Activated T-cell treated with anti-CD3 and anti-CD28 coated beads, Interleukin-2, amount 50 U/mL, for 72 hours (primary cell): ENCODE results near the gene ABCC11. TPM values are rescaled to one million over a fixed set of nuclear protein-coding genes. Genes with fewer than 3 reads are reported as not detected.

Experiments
- ATAC-seq, 2 donors: fragments of 150-1000 bp; cut with Tn5 transposase; replicated peaks in 1 of 2; 2 replicates each; pipeline ENCODE4 v1.10.0; 2021; ENCODE audit warnings: moderate library complexity in 2 of 2, mild to moderate bottlenecking in 1 of 2
- DNase-seq, 2 donors: peaks; one replicate each; pipeline ENCODE4 v3.0.0; 2021 to 2022; ENCODE audit warnings: mixed read lengths in 1 of 2
- H3K27ac Mint-ChIP-seq: one replicate; pipeline ENCODE4 v1.8.0; 2022; ENCODE audit warnings: mild to moderate bottlenecking, moderate library complexity, mixed read lengths
- H3K27me3 Mint-ChIP-seq: one replicate; pipeline ENCODE4 v1.8.0; 2022; ENCODE audit warnings: low read depth, mixed read lengths
- H3K36me3 Mint-ChIP-seq, 2 donors: one replicate each; pipeline ENCODE4 v1.8.0; 2022; ENCODE audit warnings: mixed read lengths in 2 of 2, mild to moderate bottlenecking in 1 of 2; ENCODE audit not compliant: insufficient read depth in 2 of 2
- H3K4me1 Mint-ChIP-seq: one replicate; pipeline ENCODE4 v1.8.0; 2022; ENCODE audit warnings: low read depth, mixed read lengths
- H3K4me3 Mint-ChIP-seq, 2 donors: one replicate each; pipeline ENCODE4 v1.8.0; 2022; ENCODE audit warnings: mild to moderate bottlenecking in 2 of 2, mixed read lengths in 2 of 2, moderate library complexity in 2 of 2
- H3K9me3 Mint-ChIP-seq, 2 donors: one replicate each; pipeline ENCODE4 v1.8.0; 2022; ENCODE audit warnings: mixed read lengths in 2 of 2
- total RNA-seq, 2 donors: library from RNA; stranded (reverse); gene quantifications; one replicate each; pipeline ENCODE4 v1.2.3, GENCODE V29; 2022

The ABCC11 gene
- under 1 TPM; 0.07 to 0.17 TPM for total RNA-seq

DNA sequence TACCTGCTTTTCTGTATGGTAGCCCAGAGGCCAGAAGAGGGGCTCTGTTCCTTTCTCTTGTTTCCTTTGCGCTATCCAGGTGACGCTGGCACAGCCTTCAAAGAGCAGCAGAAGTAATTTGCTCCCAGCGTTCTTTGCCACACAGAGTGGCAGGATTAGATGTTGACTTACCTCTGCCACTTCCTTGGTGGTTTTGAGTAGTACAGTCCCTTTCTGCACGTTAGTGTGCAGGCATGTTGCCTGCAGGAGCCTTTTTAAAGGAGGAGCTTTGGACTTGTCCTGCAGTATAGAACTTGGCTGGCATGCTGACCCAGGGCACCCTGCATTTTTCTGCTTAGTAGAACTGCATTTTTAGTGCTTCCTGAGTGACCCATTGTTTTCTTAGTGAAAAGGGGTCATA, at the start of gene ABCC11:
ABCC11 (minus strand) TSS at position 229 of the 400 bp plus-strand sequence. CDS start 15,618 bp downstream, outside the sequence.
- Mint-ChIP-seq H3K36me3 (peaks cover 3 to 5% of the 10 kb centered on the region in 2 donors), H3K4me1 (peaks cover 50% of the 10 kb centered on the region), H3K27me3 (no peaks in the 10 kb centered on the region), H3K27ac (peak within 1 kb of the TSS; percentile 17), H3K4me3 (peak within 1 kb of the TSS; percentile 90 to 93), H3K9me3 (no peaks in the 10 kb centered on the region)
- no peak for ATAC-seq
- DNase-seq, result no peak

DNA sequence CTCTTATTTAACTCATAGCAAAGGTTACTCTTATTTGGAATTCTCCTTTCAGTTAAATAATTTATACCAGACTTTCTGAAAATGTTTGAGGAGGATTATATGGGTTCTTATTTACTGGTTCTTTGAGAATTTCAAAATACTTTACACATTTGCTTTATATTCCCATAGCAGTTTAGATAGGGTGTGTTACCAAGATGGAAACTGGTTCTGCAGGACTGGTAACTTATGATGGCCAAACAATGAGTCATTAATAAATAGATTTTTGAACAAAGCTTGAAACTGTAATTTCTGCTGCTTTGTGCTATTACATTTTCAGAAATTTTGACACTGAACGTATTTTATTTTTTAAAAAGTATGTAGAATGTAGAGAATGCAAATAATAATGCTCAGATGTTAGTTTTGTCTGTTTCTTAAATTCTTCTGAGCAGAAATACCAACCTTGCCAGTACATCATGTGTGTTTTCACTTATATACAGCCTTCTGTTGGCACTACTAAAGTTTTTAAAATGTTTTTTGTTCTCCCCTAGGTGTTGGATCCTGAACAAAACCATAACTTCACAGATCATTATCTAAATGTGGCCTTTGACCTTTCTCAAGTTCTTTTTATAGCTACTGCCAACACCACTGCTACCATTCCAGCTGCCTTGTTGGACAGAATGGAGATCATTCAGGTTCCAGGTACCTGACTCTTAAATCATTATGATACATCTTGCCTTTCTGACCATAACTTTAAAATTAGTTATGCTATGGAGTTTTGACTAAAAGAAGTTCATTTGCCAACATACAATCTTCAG, 48.3 kb upstream of the ABCC11 start:
- H3K4me3 Mint-ChIP-seq, result no peak overlapping the region
- no peak for ATAC-seq
- H3K36me3 Mint-ChIP-seq, result peaks cover 4 to 24% of the 10 kb centered on the region in 2 donors
- H3K27ac Mint-ChIP-seq, result peak overlapping the region; percentile 42
- H3K27me3 Mint-ChIP-seq, result no peaks in the 10 kb centered on the region
- no peaks in the 10 kb centered on the region for H3K9me3 Mint-ChIP-seq
- no peak for DNase-seq
- peaks cover 17% of the 10 kb centered on the region for H3K4me1 Mint-ChIP-seq

DNA sequence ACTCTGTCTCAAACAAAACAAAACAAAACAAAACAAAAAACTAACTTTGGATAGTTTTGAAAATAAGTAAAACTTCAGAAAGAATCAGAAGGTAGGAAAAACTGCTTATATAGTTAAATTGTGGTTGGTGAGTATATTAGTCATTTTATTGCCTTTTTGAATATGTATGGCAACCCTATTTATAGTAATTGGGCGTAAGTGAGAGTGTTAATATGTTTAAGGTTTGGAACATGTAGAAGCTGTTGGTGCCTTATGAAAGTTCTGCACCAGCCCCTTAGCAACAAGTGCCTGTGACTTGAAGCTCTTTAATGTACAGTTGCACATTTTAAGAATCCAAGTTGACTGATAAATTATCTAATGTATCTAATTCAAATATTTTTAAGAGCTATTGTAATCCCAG, 47.4 kb upstream of the ABCC11 start:
- H3K27ac Mint-ChIP-seq, result no peak overlapping the region
- H3K9me3 Mint-ChIP-seq, result no peaks in the 10 kb centered on the region
- no peak overlapping the region for H3K4me3 Mint-ChIP-seq
- peaks cover 7% of the 10 kb centered on the region for H3K4me1 Mint-ChIP-seq
- ATAC-seq, result no peak
- H3K36me3 Mint-ChIP-seq, result peaks cover 4 to 20% of the 10 kb centered on the region in 2 donors
- DNase-seq, result no peak
- H3K27me3 Mint-ChIP-seq, result no peaks in the 10 kb centered on the region

DNA sequence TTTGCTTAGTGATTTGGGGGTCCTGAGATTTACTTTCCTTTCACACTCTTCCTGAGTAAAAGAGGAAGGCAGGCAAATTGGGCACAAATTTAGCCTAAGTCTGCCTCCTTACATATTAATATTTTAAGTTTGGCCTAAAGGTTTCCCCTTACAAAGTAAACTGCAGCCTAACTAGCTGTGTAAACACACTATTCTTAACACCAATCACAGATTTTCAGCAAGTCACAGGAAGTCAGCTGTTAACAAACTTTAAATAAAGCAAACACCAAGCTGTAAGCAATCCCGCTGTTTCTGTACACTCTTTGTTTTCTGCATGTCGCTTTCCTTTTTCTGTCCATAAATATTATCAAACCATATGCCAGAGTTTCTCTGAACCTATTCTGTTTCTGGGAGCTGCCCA, 45.1 kb upstream of the ABCC11 start:
- H3K36me3 Mint-ChIP-seq, result peaks cover 3 to 21% of the 10 kb centered on the region in 2 donors
- DNase-seq (no peak), ATAC-seq (no peak)
- H3K4me1 Mint-ChIP-seq, result peaks cover 4% of the 10 kb centered on the region
- H3K4me3 Mint-ChIP-seq, result no peak overlapping the region
- H3K27ac Mint-ChIP-seq, result no peak overlapping the region
- no peaks in the 10 kb centered on the region for H3K9me3 Mint-ChIP-seq
- H3K27me3 Mint-ChIP-seq, result no peaks in the 10 kb centered on the region

DNA sequence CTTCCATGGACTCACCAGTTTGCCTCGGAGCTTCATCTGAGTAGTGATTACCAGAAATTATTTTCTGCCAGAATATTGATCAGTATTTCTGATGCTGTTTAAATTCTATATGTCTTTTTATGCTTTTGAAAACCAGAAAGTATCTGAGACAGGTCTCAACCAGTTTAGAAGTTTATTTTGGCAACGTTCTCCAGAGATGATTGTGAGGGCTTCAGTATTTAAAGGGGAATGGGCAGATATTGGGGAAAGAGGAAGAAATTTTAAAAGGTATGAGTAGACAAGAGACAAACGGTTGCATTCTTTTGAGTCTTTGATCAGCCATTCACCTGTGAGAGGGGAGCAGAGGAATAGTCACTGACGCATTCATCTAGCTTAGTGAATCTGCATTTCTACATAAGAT, 44.4 kb upstream of the ABCC11 start:
- Mint-ChIP-seq H3K9me3 (peaks cover 0 to 2% of the 10 kb centered on the region in 2 donors), H3K27ac (no peak overlapping the region), H3K36me3 (peaks cover 9 to 26% of the 10 kb centered on the region in 2 donors), H3K4me3 (no peak overlapping the region), H3K4me1 (peaks cover 4% of the 10 kb centered on the region), H3K27me3 (no peaks in the 10 kb centered on the region)
- DNase-seq, result no peak
- ATAC-seq, result no peak

DNA sequence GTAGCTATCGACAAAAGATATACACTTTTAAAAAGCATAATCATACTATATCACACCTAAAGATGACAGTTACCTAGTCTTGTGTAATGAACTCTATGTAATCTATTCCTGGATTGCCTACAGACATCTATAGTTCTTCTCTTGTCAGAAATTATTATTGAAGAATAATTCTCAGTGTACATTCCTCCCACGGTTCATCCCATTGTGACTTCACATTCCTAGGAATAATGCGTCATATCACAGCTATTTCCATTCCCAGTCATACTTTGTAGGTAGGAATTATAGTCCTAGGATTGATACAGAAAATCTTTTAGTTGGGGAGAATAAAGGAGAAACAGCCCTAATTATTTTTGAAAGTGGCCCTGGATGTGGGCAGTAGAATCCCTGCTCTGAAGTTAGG, 44.0 kb upstream of the ABCC11 start:
- peaks cover 4% of the 10 kb centered on the region for H3K4me1 Mint-ChIP-seq
- H3K27ac Mint-ChIP-seq, result no peak overlapping the region
- H3K27me3 Mint-ChIP-seq, result no peaks in the 10 kb centered on the region
- H3K36me3 Mint-ChIP-seq, result peaks cover 11 to 28% of the 10 kb centered on the region in 2 donors
- no peak overlapping the region for H3K4me3 Mint-ChIP-seq
- H3K9me3 Mint-ChIP-seq, result peaks cover 0 to 2% of the 10 kb centered on the region in 2 donors
- DNase-seq (no peak), ATAC-seq (no peak)

DNA sequence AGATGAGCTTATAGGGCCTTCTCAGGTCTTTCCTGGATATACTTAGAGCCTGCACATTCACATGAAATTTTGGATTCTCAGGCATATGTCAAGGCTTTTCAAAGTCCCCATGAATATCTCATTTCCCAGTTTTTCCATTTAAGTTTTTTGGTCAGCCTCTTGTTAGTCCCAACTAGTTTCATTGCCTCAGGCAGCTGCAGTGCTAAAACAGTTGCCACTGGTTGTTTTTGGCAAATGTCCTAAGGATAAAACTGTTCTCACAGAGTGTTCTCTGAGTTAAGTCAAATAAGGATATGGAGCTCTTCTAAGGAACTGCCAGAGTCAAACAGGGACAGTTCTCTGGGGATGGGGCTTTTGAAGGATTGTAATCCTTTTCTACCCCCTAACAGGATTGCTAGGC, 39.9 kb upstream of the ABCC11 start:
- H3K27ac Mint-ChIP-seq, result no peak overlapping the region
- ATAC-seq (no peak), DNase-seq (no peak)
- no peaks in the 10 kb centered on the region for H3K4me1 Mint-ChIP-seq
- peaks cover 21 to 42% of the 10 kb centered on the region in 2 donors for H3K36me3 Mint-ChIP-seq
- no peak overlapping the region for H3K4me3 Mint-ChIP-seq
- H3K9me3 Mint-ChIP-seq, result peaks cover 0 to 5% of the 10 kb centered on the region in 2 donors
- no peaks in the 10 kb centered on the region for H3K27me3 Mint-ChIP-seq

DNA sequence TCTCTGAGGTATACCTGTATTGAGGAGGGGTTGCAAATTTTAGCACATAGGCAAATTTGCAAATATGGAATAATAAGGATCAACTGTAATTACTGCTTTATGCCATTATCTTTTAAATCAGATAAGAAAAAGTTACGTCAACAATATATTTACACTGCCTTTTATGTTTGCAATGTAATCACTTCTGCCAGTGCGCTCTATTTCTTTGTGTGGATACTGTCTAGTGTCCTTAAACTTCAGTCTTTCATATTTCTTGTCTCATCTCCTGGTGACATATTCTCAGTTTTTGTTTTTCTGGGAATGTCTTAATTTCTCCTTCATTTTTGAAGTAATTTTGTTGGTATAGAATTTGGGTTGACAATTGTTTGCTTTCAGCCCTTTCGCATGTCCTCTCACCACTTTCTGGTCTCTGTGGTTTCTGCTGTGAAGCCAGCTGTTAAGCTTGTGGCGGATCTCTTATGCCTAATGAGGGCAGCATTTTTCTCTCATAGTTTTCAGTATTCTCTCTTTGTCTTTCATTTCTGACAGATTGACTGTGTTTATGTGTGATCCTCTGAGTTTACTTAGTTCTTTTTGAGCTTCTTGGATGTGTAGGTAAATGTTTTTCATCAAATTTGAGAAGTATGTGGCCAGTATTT, 37.6 kb upstream of the ABCC11 start:
- ATAC-seq (no peak), DNase-seq (no peak)
- no peaks in the 10 kb centered on the region for H3K27me3 Mint-ChIP-seq
- no peaks in the 10 kb centered on the region for H3K4me1 Mint-ChIP-seq
- H3K4me3 Mint-ChIP-seq, result peak overlapping the region in 1 of 2 donors; percentile 16
- peaks cover 21 to 38% of the 10 kb centered on the region in 2 donors for H3K36me3 Mint-ChIP-seq
- no peak overlapping the region for H3K27ac Mint-ChIP-seq
- H3K9me3 Mint-ChIP-seq, result peaks cover 0 to 5% of the 10 kb centered on the region in 2 donors

DNA sequence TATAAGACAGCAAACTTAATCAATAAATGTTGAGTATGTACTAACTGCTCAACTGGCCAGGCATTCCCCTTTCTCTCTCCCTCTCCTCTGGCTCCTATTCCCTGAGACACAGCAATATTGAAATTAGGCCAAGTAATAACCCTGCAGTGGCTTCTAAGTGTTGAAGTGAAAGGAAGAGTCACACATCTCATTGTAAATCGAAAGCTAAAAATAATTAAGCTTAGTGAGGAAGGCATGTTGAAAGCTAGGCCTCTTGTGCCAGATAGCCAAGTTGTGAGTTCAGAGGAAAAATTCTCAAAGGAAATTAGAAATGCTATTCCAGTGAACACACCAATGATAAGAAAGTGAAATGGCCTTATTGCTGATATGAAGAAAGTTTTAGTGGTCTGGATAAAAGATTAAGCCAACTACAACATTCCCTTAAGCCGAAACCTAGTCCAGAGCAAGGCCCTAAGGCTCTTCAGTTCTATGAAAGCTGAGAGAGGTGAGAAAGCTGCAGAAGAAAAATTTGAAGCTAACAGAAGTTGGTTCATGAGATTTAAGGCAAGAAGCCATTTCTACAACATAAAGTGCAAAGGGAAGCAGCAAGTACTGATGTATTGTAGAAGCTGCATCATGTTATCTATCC, 35.4 kb upstream of the ABCC11 start:
- Mint-ChIP-seq H3K36me3 (peaks cover 22 to 46% of the 10 kb centered on the region in 2 donors), H3K9me3 (peaks cover 0 to 5% of the 10 kb centered on the region in 2 donors), H3K4me3 (no peak overlapping the region), H3K4me1 (no peaks in the 10 kb centered on the region), H3K27me3 (no peaks in the 10 kb centered on the region), H3K27ac (no peak overlapping the region)
- ATAC-seq, result no peak
- DNase-seq, result no peak

DNA sequence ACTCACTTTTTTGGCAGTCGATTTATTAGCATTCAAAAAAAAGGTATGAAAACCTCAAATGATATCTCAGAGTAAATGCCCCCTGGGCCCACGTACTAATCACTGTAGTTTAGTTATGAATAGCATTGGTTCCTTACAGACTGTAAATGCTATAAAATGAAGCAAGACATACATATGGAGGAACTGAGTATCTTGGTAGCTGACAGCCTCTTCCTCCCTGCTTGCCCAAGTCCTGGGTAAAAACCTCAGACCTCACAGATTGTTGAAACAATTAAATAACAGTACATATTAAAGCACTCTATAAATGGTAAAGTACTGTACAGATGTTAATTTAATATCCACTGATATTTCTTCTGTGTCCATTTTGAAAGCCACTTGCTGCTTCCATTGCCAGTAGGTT, 33.2 kb upstream of the ABCC11 start:
- Mint-ChIP-seq H3K27ac (no peak overlapping the region), H3K36me3 (peaks cover 10 to 31% of the 10 kb centered on the region in 2 donors), H3K4me1 (no peaks in the 10 kb centered on the region)

DNA sequence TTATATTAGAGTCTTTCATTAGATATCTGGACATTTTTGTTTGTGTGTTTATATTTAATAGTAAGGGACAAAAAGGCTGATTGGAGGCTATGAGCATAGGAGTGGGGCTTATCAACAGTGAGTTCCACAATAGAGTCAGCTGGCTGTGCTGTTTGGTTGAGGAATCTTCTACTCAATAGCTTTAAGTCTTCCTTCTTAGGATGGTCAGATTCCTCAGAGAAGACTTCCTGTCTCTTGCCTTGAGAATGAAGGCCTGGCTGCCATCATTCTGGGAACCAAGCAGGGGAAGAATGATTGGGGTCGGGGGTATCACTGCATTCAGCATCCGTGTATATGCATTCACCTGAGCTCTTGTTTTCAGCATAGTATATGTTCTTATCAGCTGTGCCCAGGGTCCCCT, 31.9 kb upstream of the ABCC11 start:
- DNase-seq (no peak), ATAC-seq (no peak)
- Mint-ChIP-seq H3K4me3 (no peak overlapping the region), H3K4me1 (no peaks in the 10 kb centered on the region), H3K9me3 (no peaks in the 10 kb centered on the region), H3K27ac (no peak overlapping the region), H3K36me3 (peaks cover 6 to 21% of the 10 kb centered on the region in 2 donors), H3K27me3 (no peaks in the 10 kb centered on the region)

More for the DNA sequence above, 33.2 kb upstream of the ABCC11 start:
- no peaks in the 10 kb centered on the region for H3K27me3 Mint-ChIP-seq
- H3K4me3 Mint-ChIP-seq, result no peak overlapping the region
- no peaks in the 10 kb centered on the region for H3K9me3 Mint-ChIP-seq
- DNase-seq (no peak), ATAC-seq (no peak)

DNA sequence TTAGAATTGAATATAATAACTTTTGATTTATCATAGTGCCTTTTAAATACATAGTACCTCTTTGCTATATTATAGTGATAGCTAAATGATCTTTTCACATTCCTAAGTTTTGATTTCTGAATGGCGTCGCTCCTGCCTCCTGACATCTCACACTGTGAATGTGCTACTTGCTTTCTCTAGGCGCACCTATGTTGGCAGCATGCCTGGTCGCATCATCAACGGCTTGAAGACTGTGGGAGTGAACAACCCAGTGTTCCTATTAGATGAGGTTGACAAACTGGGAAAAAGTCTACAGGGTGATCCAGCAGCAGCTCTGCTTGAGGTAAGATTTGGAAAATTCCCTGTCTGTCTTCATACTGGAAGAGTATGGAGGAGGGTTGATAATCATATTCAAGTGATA, 29.8 kb upstream of the ABCC11 start:
- Mint-ChIP-seq H3K36me3 (peaks cover 3 to 16% of the 10 kb centered on the region in 2 donors), H3K4me1 (no peaks in the 10 kb centered on the region), H3K27me3 (no peaks in the 10 kb centered on the region), H3K4me3 (no peak overlapping the region), H3K27ac (no peak overlapping the region), H3K9me3 (no peaks in the 10 kb centered on the region)
- ATAC-seq (no peak), DNase-seq (no peak)

DNA sequence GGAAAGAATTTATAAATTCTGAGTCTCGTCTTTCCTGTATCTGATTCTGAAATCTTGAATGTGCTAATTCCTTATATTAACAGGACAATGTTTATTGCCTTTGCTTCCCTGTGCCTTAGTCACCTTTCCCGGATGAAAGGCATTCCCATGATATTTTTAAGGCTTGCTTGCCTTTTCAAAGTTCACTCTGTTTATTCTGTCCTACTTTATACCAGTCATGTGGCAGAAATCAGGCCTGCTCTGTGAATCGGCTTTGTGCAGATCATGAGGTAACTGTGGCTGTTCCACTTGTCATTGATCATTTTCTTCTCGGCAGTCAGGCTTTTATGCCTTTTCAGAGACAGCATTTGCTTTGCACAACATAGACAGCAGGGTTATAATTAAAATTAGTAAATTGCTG, 28.8 kb upstream of the ABCC11 start:
- DNase-seq, result no peak
- Mint-ChIP-seq H3K27ac (no peak overlapping the region), H3K4me1 (no peaks in the 10 kb centered on the region), H3K36me3 (peaks cover 3 to 16% of the 10 kb centered on the region in 2 donors), H3K4me3 (no peak overlapping the region), H3K9me3 (no peaks in the 10 kb centered on the region), H3K27me3 (no peaks in the 10 kb centered on the region)
- no peak for ATAC-seq
